K562 (cell line): ENCODE results near the gene SLC38A10.

ENCODE experiments used
- CTCF ChIP-seq, 3 experiments: IDR thresholded peaks in 2 of 3; conservative IDR thresholded peaks in 1 of 3; 2 replicates each; pipeline ENCODE4 v1.5.1; 2011 to 2012; ENCODE audit warnings: low read length in 3 of 3, mild to moderate bottlenecking in 3 of 3, control low read depth in 2 of 3, improper control_type of control experiment in 1 of 3, inconsistent platforms in 1 of 3, low read depth in 1 of 3, mixed read lengths in 1 of 3, moderate library complexity in 1 of 3; ENCODE audit not compliant: insufficient read depth in 2 of 3
- NFRKB ChIP-seq: fragments of 450-650 bp; IDR thresholded peaks from 2 replicates; pipeline ENCODE4 v1.6.1; 2016; ENCODE audit warnings: low read depth
- TAF15 ChIP-seq: fragments of 200-400 bp; formaldehyde crosslinking; IDR thresholded peaks from 2 replicates; pipeline ENCODE4 v1.6.1; 2017; ENCODE audit warnings: mild to moderate bottlenecking, low read depth, low read length, moderate library complexity
- ZNF24 ChIP-seq: fragments of 450-650 bp; IDR thresholded peaks from 2 replicates; pipeline ENCODE4 v1.6.1; 2016
- ZNF274 ChIP-seq: IDR thresholded peaks from 2 replicates; pipeline ENCODE4 v1.6.1; 2011; ENCODE audit warnings: low read depth, mild to moderate bottlenecking, low read length, moderate library complexity, borderline replicate concordance

- TF ChIP-seq ZNF24: no peak
- no peak for TF ChIP-seq TAF15
- TF ChIP-seq NFRKB: no peak
- no peak for TF ChIP-seq ZNF274
- no peak for TF ChIP-seq CTCF (IDR thresholded peaks at IDR 0.05 in 2 of 3, conservative IDR thresholded peaks at IDR 0.05 in 1 of 3; ENCODE audit: insufficient read depth in 2 of 3, low read depth in 1 of 3, low read length in 3 of 3)
Measured at GRCh38 chr17:81198826-81199481, 96.2 kb downstream of the SLC38A10 start.
